CD4-positive, alpha-beta T cell treated with Interleukin-2 at 100 ng/mL for 4 hours (primary cell): ENCODE data around the gene SLC39A3.

Experiments used
- DNase-seq: peaks from one replicate; pipeline ENCODE4 v3.0.0-alpha.2; 2020; ENCODE audit warnings: low spot score

SLC39A3 gene

DNA sequence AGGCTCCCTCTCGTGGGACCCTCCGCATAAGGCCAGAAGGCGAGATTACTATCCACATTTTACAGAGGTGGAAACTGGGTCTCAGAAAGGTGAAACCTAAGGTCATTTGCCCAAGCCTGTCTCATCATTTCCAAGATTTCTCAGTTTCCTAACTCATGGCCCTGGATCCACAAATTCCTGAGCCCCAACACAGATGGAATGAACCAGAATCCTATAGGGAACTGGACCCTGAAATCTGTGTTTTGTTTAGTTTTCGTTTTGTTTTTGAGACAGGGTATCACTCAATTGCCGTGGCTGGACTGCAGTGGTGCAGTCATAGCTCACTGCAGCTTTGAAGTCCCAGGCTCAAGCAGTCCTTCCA, 36.8 kb downstream of the SLC39A3 start:
- DNase-seq: no peak

DNA sequence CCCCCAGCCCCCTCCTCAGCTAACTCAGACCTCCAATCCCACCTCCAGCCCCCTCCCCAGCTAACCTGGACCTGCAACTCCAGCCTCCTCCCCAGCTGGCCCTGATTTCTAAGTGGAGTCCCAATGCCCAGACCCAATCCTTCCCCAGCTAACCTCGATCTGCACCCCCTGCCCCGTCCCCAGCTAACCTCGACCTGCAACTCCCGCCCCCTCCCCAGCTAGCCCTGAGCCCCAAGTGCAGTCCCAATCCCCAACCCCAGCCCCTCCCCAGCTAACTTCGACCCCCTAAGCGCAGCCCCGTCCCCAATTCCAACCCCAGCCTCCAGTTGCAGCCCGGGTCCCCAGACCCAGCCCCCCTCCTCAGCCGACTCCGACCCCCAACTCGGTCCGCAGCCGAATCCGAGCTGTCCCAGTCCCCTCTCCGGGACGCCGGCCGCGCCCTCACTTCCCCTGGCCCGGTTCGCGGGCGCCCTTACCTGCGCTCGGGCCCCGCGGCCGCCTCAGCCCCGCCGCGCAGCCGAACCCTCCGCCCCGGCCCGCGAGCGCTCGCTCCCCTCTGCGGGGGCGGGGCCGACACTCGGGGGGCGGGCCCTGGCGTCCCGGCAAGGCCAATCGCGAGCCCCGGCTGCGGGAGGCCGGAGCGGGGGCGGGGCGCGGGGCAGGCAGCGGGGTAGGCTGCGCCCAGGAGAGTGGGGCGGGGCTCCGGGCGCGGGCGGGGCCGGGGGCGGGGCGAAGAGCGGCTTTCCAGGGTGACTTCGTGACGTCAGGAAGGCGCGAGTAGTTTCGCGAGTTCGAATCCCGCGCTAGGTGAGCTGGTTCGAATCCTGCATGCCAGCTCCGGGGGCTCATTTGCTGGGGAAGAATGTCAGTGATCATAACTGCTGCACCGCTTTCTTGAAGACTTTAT, 37.4 kb downstream of the SLC39A3 start, which contains the start of gene GNG7:
Gene GNG7 (minus strand): TSS at position 525 of the 907 bp plus-strand sequence. CDS start 182,006 bp downstream, outside the sequence.
- peak; percentile 92 for DNase-seq

DNA sequence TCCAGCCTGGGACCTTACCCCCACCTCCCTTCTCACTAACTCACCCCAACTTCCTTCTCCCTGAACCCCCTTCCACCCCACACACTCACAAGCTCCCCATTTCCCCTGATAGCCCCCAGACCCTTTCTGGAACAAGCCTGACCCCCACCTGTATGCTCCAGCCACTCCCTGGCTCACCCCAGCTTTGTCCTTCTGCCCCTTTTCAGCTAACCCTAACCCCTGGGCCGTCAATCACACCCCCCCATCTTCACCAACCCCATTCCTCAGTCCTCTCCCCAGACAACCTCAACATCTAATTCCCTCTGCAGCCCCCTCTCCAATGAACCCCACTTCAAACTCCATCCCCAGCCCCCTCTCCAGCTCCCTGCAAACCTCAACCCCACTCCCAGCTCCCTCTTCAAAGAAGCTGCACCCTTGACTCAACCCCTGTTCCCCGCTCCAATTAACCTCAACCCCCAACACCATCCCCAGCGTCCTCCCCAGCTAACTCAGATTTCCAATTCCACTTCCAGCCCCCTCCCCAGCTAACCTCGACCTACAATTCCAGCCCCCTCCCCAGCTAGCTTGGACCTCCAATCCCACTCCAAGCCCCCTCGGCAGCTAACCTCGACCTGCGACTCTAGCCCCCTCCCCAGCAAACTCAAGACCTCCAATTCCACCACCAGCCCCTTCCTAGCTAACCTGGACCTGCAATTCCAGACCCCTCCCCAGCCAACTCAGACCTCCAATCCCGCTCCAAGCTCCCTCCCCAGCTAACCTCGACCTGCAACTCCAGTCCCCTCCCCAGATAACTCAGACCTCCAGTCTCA, 38.3 kb downstream of the SLC39A3 start:
- DNase-seq: no peak

GRCh38 chr19:2700660-2701360, 39.0 kb downstream of the SLC39A3 start:
- DNase-seq: no peak

GRCh38 chr19:2699413-2700140, 40.2 kb downstream of the SLC39A3 start:
- no peak for DNase-seq

DNA sequence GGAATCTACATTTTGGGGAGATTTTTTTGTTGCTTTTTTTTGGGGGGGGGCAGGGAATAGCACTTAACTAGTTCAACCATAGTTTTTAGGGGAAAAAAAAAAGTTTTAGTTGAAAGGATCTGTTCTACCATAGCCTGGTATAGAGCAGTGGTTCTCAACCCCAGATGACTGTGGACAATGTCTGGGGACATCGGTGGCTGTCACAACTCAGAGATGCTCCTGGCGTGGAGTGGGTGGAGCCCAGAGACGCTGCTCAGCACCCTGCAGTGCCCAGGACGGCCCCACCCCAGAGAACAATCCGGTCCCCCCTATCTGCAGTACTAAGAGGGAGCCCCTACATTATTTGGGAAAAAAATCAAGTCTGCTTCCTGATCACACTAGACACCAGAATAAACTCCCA, 45.6 kb downstream of the SLC39A3 start:
- no peak for DNase-seq

- DNase-seq: no peak
These were observed 46.2 kb downstream of the SLC39A3 start for GRCh38 chr19:2693492-2694160.

- no peak for DNase-seq
These were observed 47.9 kb downstream of the SLC39A3 start for GRCh38 chr19:2691951-2692350.

DNA sequence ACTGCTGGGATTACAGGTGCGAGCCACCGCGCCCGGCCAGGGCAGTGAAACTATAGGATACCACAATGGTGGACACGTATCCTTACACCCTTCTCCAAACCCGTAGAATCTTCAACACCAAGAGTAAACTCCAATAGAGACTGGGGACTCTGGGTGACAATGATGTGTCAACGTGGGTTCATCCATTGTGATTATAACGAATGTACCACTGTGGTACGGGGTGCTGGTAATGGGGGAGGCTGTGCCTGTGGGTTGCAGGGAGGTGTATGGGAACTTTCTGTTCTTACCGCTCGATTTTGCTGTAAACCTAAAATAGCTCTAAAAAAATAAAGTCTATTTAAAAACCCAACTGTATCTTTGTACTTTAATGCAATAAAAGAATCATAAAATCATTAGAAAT, 49.0 kb downstream of the SLC39A3 start:
- no peak for DNase-seq

DNA sequence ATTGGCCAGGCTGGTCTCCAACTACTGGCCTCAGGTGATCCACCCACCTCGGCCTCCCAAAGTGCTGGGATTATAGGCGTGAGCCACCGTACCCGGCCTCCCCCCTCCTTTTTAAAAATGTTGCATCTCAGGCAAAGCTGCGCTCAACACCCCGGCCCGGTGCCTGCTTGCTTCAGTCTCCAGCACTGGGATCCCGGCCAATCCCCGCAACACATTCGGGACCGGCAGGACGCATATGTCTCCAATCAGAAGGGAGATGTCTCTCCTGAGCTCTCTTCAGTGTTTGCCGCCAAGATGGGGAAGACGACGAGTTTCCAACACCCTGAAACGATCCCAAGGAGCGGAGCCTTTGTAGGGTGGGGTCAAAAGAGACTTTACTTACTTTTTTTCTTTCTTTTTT, 53.5 kb downstream of the SLC39A3 start:
- DNase-seq: no peak

DNA sequence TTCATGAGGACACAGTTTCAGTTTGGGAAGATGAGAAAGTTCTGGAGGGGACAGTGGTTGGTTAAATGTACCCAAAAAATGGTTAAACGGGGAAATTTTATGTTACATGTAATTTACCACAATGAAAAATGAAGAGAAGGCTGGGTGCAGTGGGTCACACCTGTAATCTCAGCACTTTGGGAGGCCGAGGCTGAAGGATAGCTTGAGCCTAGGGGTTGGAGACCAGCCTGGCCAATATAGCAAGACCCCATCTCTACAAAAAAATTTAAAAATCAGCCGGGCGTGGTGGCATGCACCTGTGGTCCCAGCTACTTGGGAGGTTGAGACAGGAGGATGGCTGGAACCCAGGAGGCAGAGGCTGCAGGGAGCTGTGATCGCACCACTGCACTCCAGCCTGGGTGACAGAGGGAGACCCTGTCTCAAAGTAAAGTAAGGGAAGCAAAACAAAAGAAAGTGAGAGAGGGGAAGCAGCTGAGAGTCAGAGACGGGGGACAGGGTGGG, 54.6 kb downstream of the SLC39A3 start:
- DNase-seq: no peak

DNA sequence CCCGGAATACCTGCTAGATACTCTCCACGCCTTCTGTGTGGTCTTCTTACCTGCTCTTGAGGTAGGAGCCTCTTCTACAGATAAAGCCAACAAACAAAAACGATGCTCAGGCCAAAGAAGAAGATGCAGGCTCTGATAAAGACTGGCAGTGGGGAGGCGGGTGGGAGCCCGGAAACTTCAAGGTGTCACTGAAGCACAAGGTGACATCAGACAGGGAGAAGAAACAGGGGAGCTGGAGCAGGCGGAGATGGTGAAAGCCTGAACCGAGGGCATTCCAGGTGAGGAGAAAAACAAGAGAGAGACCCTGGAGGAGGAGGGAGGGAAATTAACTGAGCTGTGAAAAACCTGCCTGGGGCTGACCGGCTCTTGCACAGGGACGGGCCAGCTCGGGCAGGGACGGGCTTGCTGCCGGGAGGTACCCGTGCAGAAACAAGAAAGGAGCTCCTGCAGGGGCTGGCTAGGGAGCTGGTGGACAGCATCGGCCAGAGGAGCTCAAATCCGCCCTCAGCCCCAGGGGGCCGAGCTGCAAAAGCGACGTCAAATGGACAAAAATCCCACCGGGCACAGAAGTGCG, 56.3 kb downstream of the SLC39A3 start:
- DNase-seq: no peak
